ENCODE data around the gene AFF3.

The AFF3 gene

DNA sequence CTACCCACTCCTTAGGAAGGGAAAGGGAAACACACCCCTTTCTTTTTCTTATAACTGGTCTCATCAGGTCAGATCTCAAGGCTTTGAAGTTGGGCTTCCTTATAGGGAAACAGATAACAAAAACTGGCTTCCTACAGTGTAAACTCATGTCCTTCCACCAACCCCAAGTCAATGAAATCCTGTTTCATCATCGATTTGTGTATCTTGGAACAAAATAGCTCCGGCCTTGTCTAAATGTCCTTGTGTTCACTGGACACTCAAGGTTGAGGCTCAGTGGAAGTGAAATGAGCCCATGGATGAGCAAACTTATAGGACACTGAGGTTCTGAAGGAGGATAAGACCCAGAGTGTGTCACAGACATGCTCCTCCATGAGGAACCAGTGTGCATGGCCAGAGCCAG is 496.4 kb downstream of the AFF3 start:
- Histone ChIP-seq H3K4me2 (no peak overlapping the region), H3K27ac (no peak overlapping the region), H4K20me1 (no peaks in the 10 kb centered on the region), H3K27me3 (no peaks in the 10 kb centered on the region), H3K9ac (no peak overlapping the region), H3K4me3 (no peak overlapping the region), H3K36me3 (no peaks in the 10 kb centered on the region; the same call in 1 of the 2 replicates), H3K9me3 (no peaks in the 10 kb centered on the region), H3K4me1 (no peaks in the 10 kb centered on the region)
- TF ChIP-seq Cebpa-rat (IDR thresholded peaks at IDR 0.05), result no peak

DNA sequence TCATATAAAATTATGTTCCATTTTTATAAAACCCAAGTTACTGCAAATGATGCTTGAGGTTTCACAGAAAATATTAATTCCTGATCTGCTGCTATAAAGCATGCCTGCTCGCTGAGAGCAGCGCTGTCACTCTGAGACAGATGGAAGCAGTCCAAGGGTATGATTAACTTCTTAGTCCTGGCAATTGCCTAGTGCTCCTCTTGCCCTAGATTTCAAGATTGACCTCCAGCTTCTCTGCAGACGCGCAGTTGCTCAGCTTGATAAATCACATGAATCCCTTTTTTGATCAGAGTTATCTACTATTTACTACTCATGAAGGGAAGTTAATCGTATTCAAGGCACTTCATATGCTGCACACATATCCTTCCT is 498.0 kb downstream of the AFF3 start:
- TF ChIP-seq Cebpa-rat (IDR thresholded peaks at IDR 0.05), result no peak
- Histone ChIP-seq H3K27ac (no peak overlapping the region), H3K4me3 (no peak overlapping the region), H3K4me1 (peaks cover 6% of the 10 kb centered on the region), H3K9me3 (no peaks in the 10 kb centered on the region), H3K9ac (no peak overlapping the region), H4K20me1 (no peaks in the 10 kb centered on the region), H3K4me2 (no peak overlapping the region), H3K27me3 (no peaks in the 10 kb centered on the region), H3K36me3 (no peaks in the 10 kb centered on the region; the same call in 1 of the 2 replicates)

DNA sequence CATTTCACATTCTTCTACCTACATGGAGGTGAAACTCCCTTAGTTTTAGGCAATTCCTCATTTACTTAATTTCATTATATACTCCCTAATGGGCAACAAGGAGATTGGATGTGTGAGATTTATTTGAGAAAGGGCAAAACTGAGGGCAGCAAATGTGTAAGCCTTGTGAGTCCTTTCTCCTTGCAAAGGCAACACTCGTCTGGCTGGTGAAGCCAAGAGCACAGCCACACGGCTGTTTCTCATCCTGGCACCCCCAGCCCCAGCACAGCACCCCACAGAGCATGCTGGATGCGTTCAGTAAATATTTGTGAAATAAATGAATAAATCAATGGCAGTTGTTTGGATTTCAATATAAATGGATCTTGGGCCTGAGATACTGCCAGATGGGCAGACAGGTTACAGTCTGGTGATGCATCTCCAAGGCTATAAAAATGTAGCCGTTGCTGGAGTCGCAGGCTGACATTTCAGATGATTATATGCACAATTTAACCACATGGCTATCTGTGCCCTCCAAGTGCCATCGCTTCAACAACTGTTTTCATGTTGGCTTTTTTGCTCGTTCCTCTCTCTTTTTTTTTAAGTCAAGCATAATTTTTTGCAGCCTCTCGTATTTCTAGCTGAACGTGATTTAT is 498.5 kb downstream of the AFF3 start:
- peaks cover 11% of the 10 kb centered on the region for H3K4me1 ChIP-seq
- no peak overlapping the region for H3K9ac ChIP-seq
- H3K9me3 ChIP-seq, result no peaks in the 10 kb centered on the region
- H3K4me2 ChIP-seq, result no peak overlapping the region
- no peaks in the 10 kb centered on the region for H3K27me3 ChIP-seq
- no peaks in the 10 kb centered on the region for H4K20me1 ChIP-seq
- H3K36me3 ChIP-seq, result no peaks in the 10 kb centered on the region; the same call in 1 of the 2 replicates
- no peak overlapping the region for H3K4me3 ChIP-seq
- no peak overlapping the region for H3K27ac ChIP-seq
- no peak for TF ChIP-seq Cebpa-rat (IDR thresholded peaks at IDR 0.05)

DNA sequence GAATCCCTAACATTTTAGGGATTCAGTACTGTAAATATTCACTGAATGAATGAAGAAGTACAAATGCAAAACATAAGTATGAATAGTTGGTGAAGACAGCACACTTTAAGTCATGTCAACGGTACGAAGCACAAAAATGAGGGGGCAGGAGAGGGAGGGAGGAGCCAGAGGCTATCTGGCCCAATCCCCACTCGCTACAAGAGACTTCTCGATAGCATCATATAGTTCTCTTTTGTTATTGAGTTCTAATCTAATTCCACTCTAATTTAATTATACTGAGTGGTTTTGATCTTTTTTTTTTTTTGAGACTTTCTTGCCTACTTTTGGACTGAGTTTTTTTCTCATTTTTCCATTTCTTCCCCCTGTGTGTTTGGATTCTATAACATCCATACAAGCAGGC is 500.4 kb downstream of the AFF3 start:
- H3K9me3 ChIP-seq, result no peaks in the 10 kb centered on the region
- H4K20me1 ChIP-seq, result 0 out of 2 replicates have a peak, but pooled peaks cover 7% of the 10 kb centered on the region
- no peaks in the 10 kb centered on the region; the same call in 1 of the 2 replicates for H3K36me3 ChIP-seq
- no peak for TF ChIP-seq Cebpa-rat (IDR thresholded peaks at IDR 0.05)
- H3K4me2 ChIP-seq, result no peak overlapping the region
- peaks cover 29% of the 10 kb centered on the region for H3K4me1 ChIP-seq
- H3K9ac ChIP-seq, result no peak overlapping the region
- no peak overlapping the region for H3K4me3 ChIP-seq
- H3K27me3 ChIP-seq, result no peaks in the 10 kb centered on the region
- H3K27ac ChIP-seq, result no peak overlapping the region

DNA sequence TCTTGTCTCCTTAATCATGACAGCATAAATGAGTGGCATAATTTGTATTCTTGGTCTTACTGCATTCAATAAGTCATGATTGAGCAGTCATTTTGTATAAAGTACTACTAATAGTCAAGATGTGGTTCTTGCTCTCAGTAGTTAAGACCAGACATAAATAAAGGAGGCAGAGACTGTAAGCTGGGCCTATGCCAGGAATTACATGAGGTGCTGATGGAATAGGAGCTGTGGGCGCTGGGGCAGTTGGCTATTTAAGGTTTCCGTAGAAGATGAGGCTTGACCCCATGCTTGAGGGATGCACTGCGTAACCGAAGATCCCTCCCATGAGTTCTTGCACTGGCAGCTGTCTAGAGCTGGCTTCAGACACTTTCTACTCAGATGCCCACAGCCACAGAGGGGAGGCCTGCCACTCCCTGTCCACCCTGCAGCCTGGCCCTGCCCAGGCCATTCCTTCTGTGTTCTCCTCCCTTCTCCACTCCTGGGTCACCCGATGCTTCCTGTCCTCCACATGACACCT is 501.7 kb downstream of the AFF3 start:
- no peaks in the 10 kb centered on the region for H3K9me3 ChIP-seq
- 0 out of 2 replicates have a peak, but pooled peaks cover 7% of the 10 kb centered on the region for H4K20me1 ChIP-seq
- TF ChIP-seq Cebpa-rat (IDR thresholded peaks at IDR 0.05), result no peak
- H3K4me3 ChIP-seq, result no peak overlapping the region
- no peaks in the 10 kb centered on the region for H3K36me3 ChIP-seq
- H3K27me3 ChIP-seq, result no peaks in the 10 kb centered on the region
- peaks cover 29% of the 10 kb centered on the region for H3K4me1 ChIP-seq
- no peak overlapping the region for H3K27ac ChIP-seq
- no peak overlapping the region for H3K4me2 ChIP-seq
- no peak overlapping the region for H3K9ac ChIP-seq

DNA sequence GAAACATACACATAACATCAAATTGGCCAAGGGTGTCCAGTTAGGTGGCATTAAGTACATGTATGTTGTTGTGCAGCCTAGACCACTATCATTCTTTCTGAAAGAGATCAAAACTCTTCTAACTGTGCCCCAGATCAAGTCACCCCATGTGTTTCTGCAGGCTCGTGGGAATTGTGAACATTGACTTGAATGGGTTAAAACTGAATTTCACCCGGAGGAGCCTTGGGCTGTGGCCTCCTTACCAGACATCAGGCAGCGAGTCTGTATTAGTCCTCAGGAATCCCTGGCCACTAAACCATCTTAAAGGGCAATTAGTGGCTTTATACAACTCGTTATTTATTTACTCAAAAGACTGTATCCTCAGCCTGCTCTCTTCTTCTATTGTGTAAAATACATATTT is 503.6 kb downstream of the AFF3 start:
- Histone ChIP-seq H3K4me3 (no peak overlapping the region), H3K4me1 (peaks cover 40% of the 10 kb centered on the region), H4K20me1 (0 out of 2 replicates have a peak, but pooled peaks cover 7% of the 10 kb centered on the region), H3K27me3 (no peaks in the 10 kb centered on the region), H3K4me2 (peak overlapping the region; percentile 83), H3K9me3 (peaks cover 7% of the 10 kb centered on the region), H3K9ac (no peak overlapping the region), H3K36me3 (no peaks in the 10 kb centered on the region), H3K27ac (peak overlapping the region; percentile 60)
- TF ChIP-seq Cebpa-rat (IDR thresholded peaks at IDR 0.05), result no peak

DNA sequence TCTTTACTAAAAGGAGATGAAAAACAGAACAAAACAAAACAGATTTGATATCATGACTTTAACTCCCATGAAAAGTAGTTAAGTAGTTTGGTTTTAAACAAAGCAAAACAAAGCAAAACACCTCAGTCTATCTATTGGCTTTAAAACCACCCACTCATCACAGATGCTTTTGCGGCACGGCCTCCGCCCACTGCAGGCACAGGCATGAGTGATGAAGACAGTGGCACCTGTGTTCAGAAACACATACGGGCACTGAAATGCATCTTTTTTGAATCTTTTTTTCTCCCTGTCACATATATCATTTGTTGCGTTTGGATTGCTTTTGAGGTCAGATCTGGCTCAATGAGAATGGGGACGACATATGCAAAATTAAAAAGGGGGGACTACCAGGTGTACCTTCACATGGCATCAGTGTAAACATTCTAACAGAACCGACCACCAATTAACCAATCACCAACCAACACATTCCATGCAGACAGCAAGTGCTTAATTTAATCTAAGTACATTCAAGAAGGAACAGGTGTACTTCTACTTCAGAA is 505.2 kb downstream of the AFF3 start:
- Histone ChIP-seq H3K4me1 (peaks cover 45% of the 10 kb centered on the region), H3K27ac (no peak overlapping the region; the same call in 1 of the 2 replicates), H3K36me3 (peaks cover 8% of the 10 kb centered on the region), H3K27me3 (no peaks in the 10 kb centered on the region), H3K4me3 (no peak overlapping the region), H3K9me3 (peaks cover 23% of the 10 kb centered on the region), H4K20me1 (0 out of 2 replicates have a peak, but pooled peaks cover 7% of the 10 kb centered on the region), H3K4me2 (no peak overlapping the region), H3K9ac (no peak overlapping the region)
- no peak for TF ChIP-seq Cebpa-rat (IDR thresholded peaks at IDR 0.05)

DNA sequence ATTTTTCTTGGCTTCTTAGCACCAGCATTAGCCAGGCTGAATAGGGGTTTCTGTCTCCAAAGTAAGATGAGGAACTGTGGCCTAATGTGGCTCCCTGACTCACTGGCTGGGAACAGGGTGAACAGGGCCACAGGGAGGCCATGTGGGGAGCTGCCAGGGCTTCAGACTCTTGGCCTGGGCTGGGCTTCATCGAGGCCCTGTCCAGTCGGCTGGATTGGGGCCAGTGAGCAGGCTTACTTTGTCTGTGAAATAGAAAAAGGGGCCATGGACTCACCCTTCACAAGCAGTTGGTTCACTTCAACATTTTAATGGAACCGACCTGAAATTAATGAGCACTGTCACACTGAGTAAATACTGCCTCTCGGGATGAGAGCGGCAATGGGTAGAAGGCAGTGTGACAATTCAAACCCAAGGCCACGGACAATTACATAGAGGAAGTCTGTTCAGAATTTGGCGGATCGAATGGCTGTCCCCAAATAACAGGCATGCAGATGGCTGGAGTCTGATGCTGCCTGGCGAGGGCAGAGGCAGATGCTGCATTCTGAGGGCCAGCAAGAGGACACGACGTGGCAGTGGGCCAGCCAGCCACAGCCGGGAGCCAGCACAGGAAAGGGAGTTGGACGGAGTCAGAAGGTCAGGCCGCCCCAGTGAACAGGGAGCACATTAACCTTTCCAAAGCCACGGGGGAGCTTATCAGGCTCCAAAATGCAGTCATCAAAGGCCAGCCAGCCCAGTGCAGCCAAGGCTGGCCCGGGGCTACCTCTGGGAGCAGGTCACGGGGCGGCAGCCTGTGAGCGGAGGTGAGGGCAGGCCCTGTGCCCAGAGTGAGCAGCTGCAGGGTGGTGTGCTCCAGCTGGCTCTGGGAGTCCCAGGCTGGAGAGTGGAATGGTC is 506.0 kb downstream of the AFF3 start:
- Histone ChIP-seq H3K4me1 (peaks cover 45% of the 10 kb centered on the region), H3K27ac (peak overlapping the region; percentile 22; the same call in 1 of the 2 replicates), H3K36me3 (peaks cover 8% of the 10 kb centered on the region), H4K20me1 (0 out of 2 replicates have a peak, but pooled peaks cover 7% of the 10 kb centered on the region), H3K4me3 (no peak overlapping the region), H3K4me2 (no peak overlapping the region), H3K27me3 (no peaks in the 10 kb centered on the region), H3K9ac (no peak overlapping the region), H3K9me3 (peaks cover 25% of the 10 kb centered on the region)
- no peak for TF ChIP-seq Cebpa-rat (IDR thresholded peaks at IDR 0.05)

DNA sequence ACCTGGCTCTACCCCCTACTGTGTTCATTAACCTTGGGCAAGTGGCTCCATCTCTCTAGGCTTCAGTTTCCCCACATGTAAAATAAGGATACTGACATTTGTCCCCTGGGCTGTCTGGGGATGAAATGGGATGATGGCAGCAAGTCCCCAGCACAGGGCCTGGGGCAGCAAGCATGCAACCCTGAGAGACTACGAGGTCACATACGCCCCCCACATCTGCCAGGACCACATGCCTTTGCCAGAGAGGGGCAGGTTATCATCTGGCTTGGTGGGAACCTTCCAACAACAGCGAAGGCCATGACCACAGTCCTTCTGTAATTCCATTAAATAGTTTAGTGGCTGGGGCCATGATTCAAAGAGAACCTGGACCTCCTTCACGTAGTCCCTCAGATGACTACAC is 506.7 kb downstream of the AFF3 start:
- Histone ChIP-seq H3K27ac (no peak overlapping the region), H3K4me1 (peaks cover 45% of the 10 kb centered on the region), H3K27me3 (no peaks in the 10 kb centered on the region), H3K4me2 (no peak overlapping the region), H3K9ac (no peak overlapping the region), H4K20me1 (0 out of 2 replicates have a peak, but pooled peaks cover 7% of the 10 kb centered on the region), H3K36me3 (peaks cover 12% of the 10 kb centered on the region), H3K4me3 (no peak overlapping the region), H3K9me3 (peaks cover 25% of the 10 kb centered on the region)
- TF ChIP-seq Cebpa-rat (IDR thresholded peaks at IDR 0.05), result no peak

All from BLaER1 (cell line).